Stimulated activated CD4-positive, alpha-beta T cell treated with anti-CD3 and anti-CD28 coated beads, Interleukin-12 subunit alpha, Interleukin-12 subunit beta, amount 100 ng/mL, for 4 hours (primary cell): Measurements from ENCODE around the gene ERC1.
"Not testable (repeated sequence)": the region's sequence is repeated elsewhere in the genome, so short reads cannot be mapped to it uniquely, and the experiment has no call there.

Source experiments
- DNase-seq: peaks from one replicate; pipeline ENCODE4 v3.0.0-alpha.2; 2020

ERC1 gene

DNA sequence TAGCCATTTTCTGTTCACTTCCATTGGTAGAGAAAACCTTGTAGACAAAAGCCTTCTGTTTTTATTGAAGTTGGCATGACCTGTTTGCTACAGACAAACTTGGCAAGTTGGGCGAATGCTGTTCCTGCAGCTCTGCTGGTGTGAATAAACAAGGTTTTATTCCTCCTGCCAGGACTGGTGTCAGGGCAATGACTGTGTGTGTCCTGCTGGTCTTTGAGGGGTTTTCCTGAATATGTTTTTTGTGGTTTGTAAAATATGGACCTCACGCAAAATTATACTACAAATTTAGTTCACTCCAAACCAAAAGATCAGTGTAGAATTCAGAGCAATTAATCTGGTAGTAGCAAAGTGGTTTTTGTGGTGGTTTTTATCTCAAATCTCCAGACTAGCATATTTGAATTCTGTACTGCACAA is 140.8 kb downstream of the ERC1 start:
- DNase-seq = no peak

GRCh38 chr12:1132311-1132710 is 141.3 kb downstream of the ERC1 start:
- no peak for DNase-seq

GRCh38 chr12:1138691-1139090 is 147.7 kb downstream of the ERC1 start:
- DNase-seq = no peak

DNA sequence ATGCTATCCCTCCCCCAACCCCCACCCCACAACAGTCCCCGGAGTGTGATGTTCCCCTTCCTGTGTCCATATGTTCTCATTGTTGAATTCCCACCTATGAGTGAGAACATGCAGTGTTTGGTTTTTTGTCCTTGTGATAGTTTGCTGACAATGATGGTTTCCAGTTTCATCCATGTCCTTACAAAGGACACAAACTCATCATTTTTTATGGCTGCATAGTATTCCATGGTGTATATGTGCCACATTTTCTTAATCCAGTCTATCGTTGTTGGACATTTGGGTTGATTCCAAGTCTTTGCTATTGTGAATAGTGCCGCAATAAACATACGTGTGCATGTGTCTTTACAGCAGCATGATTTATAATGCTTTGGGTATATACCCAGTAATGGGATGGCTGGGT is 155.7 kb downstream of the ERC1 start:
- not testable (repeated sequence) for DNase-seq

DNA sequence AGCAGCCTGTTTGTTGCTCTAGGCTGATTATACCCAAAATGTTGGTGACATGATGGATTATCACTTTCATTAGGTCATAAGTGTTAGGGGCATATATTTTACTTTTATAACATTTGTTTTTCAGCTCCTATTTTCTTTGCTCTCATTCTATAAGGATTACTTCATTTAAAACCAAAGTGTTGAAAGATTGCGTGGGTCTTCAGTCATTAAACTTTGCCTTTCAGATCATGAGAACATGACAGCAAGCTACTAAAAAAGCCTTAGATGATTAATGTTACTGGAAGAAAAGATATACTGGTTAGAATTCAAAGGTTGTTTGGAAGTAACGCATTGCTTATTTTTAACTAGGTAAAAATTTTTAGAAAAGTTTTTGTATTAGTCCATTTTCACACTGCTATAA is 156.8 kb downstream of the ERC1 start:
- DNase-seq = no peak

GRCh38 chr12:1157046-1157445 is 166.0 kb downstream of the ERC1 start:
- DNase-seq = no peak

DNA sequence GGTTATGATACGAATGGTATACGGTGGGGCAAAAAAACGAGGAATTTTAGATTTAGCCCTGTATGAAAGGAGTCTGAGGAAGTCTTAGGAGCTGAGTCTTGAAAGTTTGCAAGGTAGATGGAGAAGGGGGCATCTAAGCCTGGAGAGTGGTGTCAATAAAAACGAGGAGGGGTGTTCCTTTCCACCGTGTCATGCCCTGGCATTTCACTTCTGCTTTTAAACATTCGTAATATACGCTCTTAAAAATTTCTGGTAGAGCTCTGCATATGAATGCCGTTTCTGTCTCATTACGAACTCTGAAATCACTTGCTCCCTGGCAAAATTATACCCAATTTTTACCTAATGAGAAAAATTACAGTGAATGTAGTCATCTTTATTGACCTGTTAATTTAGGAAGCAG is 170.2 kb downstream of the ERC1 start:
- no peak for DNase-seq

- DNase-seq = no peak
These were observed 171.2 kb downstream of the ERC1 start for GRCh38 chr12:1162081-1162760.

GRCh38 chr12:1167784-1168183 is 176.8 kb downstream of the ERC1 start:
- no peak for DNase-seq

DNA sequence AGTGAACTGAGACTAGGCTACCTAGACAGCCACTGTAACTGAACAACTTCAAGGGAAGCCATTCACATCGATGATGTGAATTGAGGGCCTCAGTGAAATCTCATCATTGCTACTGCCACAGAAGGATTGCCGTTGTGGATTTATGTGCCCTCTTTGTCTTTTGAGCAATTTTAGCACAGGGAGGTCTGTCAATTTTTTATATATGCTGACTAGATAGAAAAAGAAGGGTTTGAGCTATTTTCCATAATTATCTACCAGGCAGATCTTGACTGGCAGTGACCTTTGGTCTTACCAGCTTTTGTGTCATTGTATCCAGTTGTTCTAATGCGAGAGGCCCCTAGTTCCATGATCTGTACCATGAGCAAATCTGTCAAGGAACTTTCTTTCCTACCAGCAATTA is 179.4 kb downstream of the ERC1 start:
- no peak for DNase-seq

GRCh38 chr12:1171657-1172408 is 180.8 kb downstream of the ERC1 start:
- no peak for DNase-seq

- DNase-seq = no peak
These were observed 183.0 kb downstream of the ERC1 start for GRCh38 chr12:1173781-1174617.

- no peak for DNase-seq
These were observed 183.6 kb downstream of the ERC1 start for GRCh38 chr12:1174659-1175058.

DNA sequence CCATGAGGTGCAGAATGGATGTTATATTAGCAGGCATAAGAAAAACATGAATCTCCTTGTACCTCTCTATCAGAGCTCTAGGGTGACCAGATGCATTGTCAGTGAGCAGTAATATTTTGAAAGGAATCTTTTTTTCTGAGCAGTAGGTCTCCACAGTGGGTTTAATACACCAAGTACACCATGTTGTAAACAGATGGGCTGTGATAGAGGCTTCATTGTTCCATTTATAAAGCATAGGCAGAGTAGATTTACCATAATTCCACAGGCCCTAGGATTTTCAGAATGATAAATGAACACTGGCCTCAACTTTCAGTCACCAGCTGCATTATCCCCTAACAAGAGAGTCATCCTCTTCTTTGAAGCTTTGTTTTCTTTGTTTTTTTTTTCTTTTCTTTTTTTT is 185.2 kb downstream of the ERC1 start:
- DNase-seq = no peak

DNA sequence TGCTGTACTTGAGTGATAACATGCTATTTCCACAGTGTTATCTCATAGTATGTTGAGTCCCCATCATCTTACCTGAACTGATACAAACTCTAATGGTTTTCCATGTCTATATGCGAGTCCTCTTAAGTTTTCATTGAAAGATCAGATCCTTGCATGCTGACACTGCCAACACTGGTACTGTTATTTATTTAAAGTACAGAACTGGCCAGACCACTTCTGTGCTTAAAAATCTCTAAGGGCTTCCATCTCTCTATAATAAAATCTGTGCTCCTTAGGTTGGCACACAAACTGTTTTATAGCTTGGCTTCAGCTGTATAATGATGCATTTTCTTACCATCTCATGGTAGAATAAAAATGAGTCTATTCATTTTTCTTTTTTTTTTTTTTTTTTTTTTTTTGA is 188.1 kb downstream of the ERC1 start:
- no peak for DNase-seq

DNA sequence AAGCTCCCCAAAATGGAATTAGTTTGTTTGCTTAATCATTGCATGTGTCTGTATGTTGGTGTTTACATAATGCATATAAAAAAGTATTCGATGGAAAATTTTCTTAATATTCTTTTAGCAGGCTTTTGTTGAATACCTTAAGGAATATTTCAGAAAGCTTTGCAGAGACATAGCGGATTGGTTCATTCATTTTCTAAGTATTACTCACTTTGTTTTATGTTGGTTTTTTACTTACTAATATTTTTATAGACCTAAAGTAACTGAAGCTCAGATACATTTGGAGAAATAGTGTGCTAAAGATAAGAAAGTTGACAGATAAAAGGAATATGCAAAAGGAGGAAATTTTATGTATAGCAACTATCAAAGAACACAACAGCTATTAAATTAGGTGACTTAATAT is 191.0 kb downstream of the ERC1 start:
- DNase-seq = no peak

DNA sequence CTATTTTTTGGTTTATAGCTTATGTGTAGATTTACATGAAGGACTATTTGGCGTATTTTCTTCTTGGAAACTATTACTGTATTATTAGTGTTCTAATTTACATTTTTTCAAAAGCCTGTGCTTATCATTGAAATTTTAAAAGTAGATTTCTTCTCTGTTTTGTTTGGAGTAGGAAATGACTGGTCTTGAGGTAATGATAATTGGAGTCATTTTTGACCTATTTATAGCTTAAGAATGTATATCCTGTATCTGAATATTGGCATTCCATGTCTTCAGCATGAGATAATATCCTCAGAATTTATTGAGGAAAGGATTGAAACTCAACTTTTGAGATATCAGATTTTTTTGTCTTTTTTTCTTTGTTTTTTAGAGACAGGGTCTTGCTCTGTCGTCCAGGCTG is 193.4 kb downstream of the ERC1 start:
- no peak for DNase-seq

DNA sequence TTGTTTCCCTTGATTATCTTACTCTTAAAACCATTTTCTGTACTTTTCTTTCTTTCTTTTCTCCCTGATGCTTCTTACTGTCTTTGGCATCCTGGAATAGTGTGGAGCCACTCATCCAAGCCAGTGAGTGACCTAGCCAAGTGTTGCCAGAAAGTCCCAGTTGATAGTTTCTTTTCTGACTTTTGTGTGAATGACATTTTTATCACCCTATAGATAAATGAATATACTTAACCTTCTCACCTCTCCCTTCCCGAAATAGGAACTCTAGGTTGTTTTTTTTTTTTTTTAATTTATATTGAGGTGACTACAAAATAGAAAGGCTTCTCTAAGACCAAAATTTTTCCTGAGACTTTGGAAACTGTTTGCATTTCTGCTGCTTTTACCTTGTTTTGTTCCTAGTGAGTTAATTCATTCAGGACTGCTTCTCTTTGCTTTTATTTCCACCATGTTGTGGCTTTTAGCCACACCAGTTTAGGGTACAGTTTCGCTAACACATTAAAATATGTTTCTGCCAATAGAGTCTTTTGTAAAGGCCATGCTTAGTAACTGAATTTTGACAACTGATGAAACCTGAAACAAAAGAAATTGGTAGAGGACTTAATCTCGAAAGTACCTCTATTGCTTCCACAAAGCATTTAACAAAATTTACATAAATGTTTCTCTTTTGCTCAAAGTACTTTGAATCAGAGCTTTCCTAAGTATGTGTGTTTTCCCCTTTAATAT is 194.6 kb downstream of the ERC1 start:
- DNase-seq = no peak

- no peak for DNase-seq
These were observed 195.3 kb downstream of the ERC1 start for GRCh38 chr12:1186298-1186697.

GRCh38 chr12:1188016-1188415 is 197.0 kb downstream of the ERC1 start:
- DNase-seq = no peak

DNA sequence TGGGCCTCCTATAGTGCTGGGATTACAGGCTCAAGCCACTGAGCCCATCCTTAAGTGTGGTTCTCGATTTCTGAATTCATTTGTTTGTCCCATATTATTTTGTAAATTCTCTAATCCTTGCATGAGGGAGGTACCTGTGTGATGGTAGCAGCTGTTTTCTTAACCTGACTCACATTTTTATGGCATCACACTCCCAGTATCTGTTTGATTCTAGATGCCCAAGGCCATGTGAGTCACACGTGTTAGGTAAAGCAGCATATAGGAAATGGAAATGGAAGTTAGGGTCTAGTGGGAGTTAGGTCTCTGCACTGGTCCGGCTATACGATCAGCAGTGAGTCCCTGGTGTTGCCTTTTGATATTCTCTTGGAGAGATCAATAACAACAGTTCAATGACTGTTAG is 198.1 kb downstream of the ERC1 start:
- DNase-seq = no peak

- no peak for DNase-seq
These were observed 204.5 kb downstream of the ERC1 start for GRCh38 chr12:1195513-1195912.
